Upper lobe of left lung (tissue), 6 donors: ENCODE measurements around the gene PRR7. TPM values are rescaled to one million over a fixed set of nuclear protein-coding genes. Genes with fewer than 3 reads are reported as not detected.

Experiments used
- ATAC-seq, 2 donors: fragments of 200-7000 bp; cut with Tn5 transposase; one replicate each; pipeline ENCODE4 v1.9.1; 2022; ENCODE audit warnings: mild to moderate bottlenecking in 2 of 2, moderate library complexity in 2 of 2; ENCODE audit not compliant: low FRiP score in 2 of 2
- DNase-seq, 2 donors: peaks; one replicate each; pipeline ENCODE4 v3.0.0-alpha.2; 2019 to 2020
- H3K27ac ChIP-seq, 4 donors: fragments of 200-600 bp; sonication (generic); one replicate each; pipeline ENCODE4 v1.5.1; 2016 to 2019
- H3K27me3 ChIP-seq, 4 donors: fragments of 200-600 bp; sonication (generic); one replicate each; pipeline ENCODE4 v1.5.1; 2017 to 2019
- H3K36me3 ChIP-seq, 4 donors: fragments of 200-600 bp; sonication (generic); one replicate each; pipeline ENCODE4 v1.5.1; 2016 to 2019
- H3K4me1 ChIP-seq, 4 donors: fragments of 200-600 bp; sonication (generic); one replicate each; pipeline ENCODE4 v1.5.1; 2018 to 2019
- H3K4me3 ChIP-seq, 4 donors: fragments of 200-600 bp; sonication (generic); one replicate each; pipeline ENCODE4 v1.5.1; 2017 to 2019; ENCODE audit warnings: mild to moderate bottlenecking in 2 of 4, moderate library complexity in 1 of 4
- H3K9me3 ChIP-seq, 4 donors: fragments of 200-600 bp; sonication (generic); one replicate each; pipeline ENCODE4 v1.5.1; 2018 to 2019
- EP300 ChIP-seq, 4 donors: sonication (generic); formaldehyde crosslinking; IDR thresholded peaks; one replicate each; pipeline ENCODE4 v1.5.1; 2017; ENCODE audit warnings: antibody characterized with exemption in 4 of 4, control low read depth in 2 of 4
- POLR2A ChIP-seq, 4 donors: fragments of 450-650 bp; IDR thresholded peaks; one replicate each; pipeline ENCODE4 v1.5.1; 2016 to 2017; ENCODE audit warnings: antibody characterized with exemption in 4 of 4, mild to moderate bottlenecking in 2 of 4
- POLR2AphosphoS5 ChIP-seq, 2 donors: sonication (generic); formaldehyde crosslinking; IDR thresholded peaks; one replicate each; pipeline ENCODE4 v1.5.1; 2017; ENCODE audit warnings: antibody characterized with exemption in 2 of 2
- WGBS, 2 donors: methylation state at CpG; one replicate each; pipeline ENCODE4 v1.1.5; 2017 to 2018; 5-methylcytosine and 5-hydroxymethylcytosine counted together
- total RNA-seq, 6 donors: library from RNA; depleted of rRNA in 4 of 6; stranded (reverse); fragments of >200 nt in 4 of 6; gene quantifications; one replicate each; pipeline versions ENCODE4 v1.1.0 to v1.2.1, GENCODE V29; 2016 to 2021
- TF ChIP-seq, protein P1 (sequence below), 6 experiments: fragments of 450-650 bp in 4 of 6; fragments of 200-600 bp in 2 of 6; sonication (generic) in 2 of 6; IDR thresholded peaks; one replicate each; pipeline ENCODE4 v1.5.1; 2016 to 2019; ENCODE audit warnings: antibody characterized with exemption in 6 of 6
- donor health status: DM: no; HTN: no; CAD: no; lungs with moderate emphysema.
- donor health status: DM: no; HTN: yes; CAD: no; lungs with severe emphysema.

PRR7 gene
- total RNA-seq, 6 donors from 2014 or later = 1.6 to 9.2 (median 3.4) TPM

- peaks cover 15 to 19% (median 16%) of the 10 kb centered on the region in 4 donors for H3K4me1 ChIP-seq
- TF ChIP-seq, protein P1, sequence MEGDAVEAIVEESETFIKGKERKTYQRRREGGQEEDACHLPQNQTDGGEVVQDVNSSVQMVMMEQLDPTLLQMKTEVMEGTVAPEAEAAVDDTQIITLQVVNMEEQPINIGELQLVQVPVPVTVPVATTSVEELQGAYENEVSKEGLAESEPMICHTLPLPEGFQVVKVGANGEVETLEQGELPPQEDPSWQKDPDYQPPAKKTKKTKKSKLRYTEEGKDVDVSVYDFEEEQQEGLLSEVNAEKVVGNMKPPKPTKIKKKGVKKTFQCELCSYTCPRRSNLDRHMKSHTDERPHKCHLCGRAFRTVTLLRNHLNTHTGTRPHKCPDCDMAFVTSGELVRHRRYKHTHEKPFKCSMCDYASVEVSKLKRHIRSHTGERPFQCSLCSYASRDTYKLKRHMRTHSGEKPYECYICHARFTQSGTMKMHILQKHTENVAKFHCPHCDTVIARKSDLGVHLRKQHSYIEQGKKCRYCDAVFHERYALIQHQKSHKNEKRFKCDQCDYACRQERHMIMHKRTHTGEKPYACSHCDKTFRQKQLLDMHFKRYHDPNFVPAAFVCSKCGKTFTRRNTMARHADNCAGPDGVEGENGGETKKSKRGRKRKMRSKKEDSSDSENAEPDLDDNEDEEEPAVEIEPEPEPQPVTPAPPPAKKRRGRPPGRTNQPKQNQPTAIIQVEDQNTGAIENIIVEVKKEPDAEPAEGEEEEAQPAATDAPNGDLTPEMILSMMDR (IDR thresholded peaks at IDR 0.05) = no peak
- TF ChIP-seq POLR2AphosphoS5 (IDR thresholded peaks at IDR 0.05) (no peak), EP300 (IDR thresholded peaks at IDR 0.05) (no peak), POLR2A (IDR thresholded peaks at IDR 0.05) (no peak)
- 85% methylated on average over 5 to 6 of the region's 6 CpGs for WGBS, 2 donors
Observed at GRCh38 chr5:177421062-177421798, 25.4 kb upstream of the PRR7 start.

GRCh38 chr5:177423671-177424070 is 22.9 kb upstream of the PRR7 start:
- no peak for TF ChIP-seq POLR2AphosphoS5 (IDR thresholded peaks at IDR 0.05)
- TF ChIP-seq POLR2A (IDR thresholded peaks at IDR 0.05) = no peak
- no peak for TF ChIP-seq EP300 (IDR thresholded peaks at IDR 0.05)
- TF ChIP-seq, protein P1 (IDR thresholded peaks at IDR 0.05) = no peak
- no peaks in the 10 kb centered on the region for H3K27me3 ChIP-seq
- no peaks in the 10 kb centered on the region for H3K36me3 ChIP-seq
- no peak overlapping the region for H3K4me3 ChIP-seq
- H3K9me3 ChIP-seq = no peaks in the 10 kb centered on the region
- no peak overlapping the region for H3K27ac ChIP-seq
- WGBS, 2 donors = 83 to 89% methylated on average over 2 of the region's 2 CpGs
- H3K4me1 ChIP-seq = peaks cover 23 to 27% (median 24%) of the 10 kb centered on the region in 4 donors
- no peak for ATAC-seq
- DNase-seq = no peak

More at GRCh38 chr5:177421062-177421798, 25.4 kb upstream of the PRR7 start:
- Histone ChIP-seq H3K4me3 (no peak overlapping the region), H3K9me3 (no peaks in the 10 kb centered on the region), H3K27ac (no peak overlapping the region), H3K27me3 (no peaks in the 10 kb centered on the region), H3K36me3 (no peaks in the 10 kb centered on the region)
- no peak for DNase-seq
- ATAC-seq = no peak

DNA sequence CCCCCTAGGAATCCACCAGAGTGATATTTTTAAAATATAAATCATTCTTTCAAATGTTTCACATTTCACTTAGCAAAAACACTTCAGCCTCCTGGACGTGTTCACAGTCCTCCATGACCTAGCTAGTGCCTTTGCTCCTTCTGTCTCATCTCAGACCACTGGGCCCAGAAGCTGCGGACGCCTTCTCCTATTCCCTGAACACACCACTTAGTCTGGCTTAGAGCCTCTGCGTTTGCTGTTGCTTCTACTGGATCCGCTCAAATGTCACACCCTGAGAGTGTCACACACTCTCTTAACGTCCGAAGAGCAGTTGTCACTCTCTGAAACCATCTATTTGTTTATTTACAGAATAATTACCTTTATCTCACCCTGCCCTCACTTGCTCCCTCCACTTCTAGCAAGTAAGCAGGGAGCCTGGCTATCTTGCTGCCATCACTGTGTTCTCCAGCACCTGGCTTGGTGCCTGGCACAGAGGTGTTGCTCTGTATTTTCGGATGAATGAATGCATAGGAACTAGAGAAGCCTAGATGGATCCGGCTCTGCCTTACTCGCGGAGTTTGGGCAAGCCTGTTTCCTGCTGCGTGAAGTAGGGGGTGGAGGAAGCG is 21.3 kb upstream of the PRR7 start:
- DNase-seq (no peak), ATAC-seq (peak in 1 of 2 donors; percentile 0)
- Histone ChIP-seq H3K36me3 (peaks cover 0 to 1% (median 0%) of the 10 kb centered on the region in 4 donors), H3K27ac (peak overlapping the region; percentile 91 to 94 (median 92)), H3K9me3 (no peaks in the 10 kb centered on the region), H3K4me3 (peak overlapping the region; percentile 36 to 89 (median 60)), H3K27me3 (no peaks in the 10 kb centered on the region), H3K4me1 (peaks cover 37 to 43% (median 40%) of the 10 kb centered on the region in 4 donors)
- 40 to 43% methylated on average over 13 of the region's 13 CpGs for WGBS, 2 donors
- no peak for TF ChIP-seq POLR2A (IDR thresholded peaks at IDR 0.05)
- TF ChIP-seq, protein P1 (IDR thresholded peaks at IDR 0.05) = no peak
- no peak for TF ChIP-seq POLR2AphosphoS5 (IDR thresholded peaks at IDR 0.05)
- TF ChIP-seq EP300 (IDR thresholded peaks at IDR 0.05) = no peak

- H3K4me1 ChIP-seq = peaks cover 43 to 50% (median 47%) of the 10 kb centered on the region in 4 donors
- ATAC-seq (peak; percentile 96 to 99), DNase-seq (peak; percentile 98 to 100)
- 0% methylated on average over 20 to 52 of the region's 52 CpGs for WGBS, 2 donors
- peak overlapping the region; percentile 36 to 89 (median 60) for H3K4me3 ChIP-seq
- no peaks in the 10 kb centered on the region for H3K27me3 ChIP-seq
- peak overlapping the region; percentile 91 to 94 (median 92) for H3K27ac ChIP-seq
- no peaks in the 10 kb centered on the region for H3K9me3 ChIP-seq
- peak; percentile 78 to 79 for TF ChIP-seq POLR2AphosphoS5 (IDR thresholded peaks at IDR 0.05)
- TF ChIP-seq POLR2A (IDR thresholded peaks at IDR 0.05) = peak in 3 of 4 donors; percentile 56 to 95 (median 58)
- TF ChIP-seq EP300 (IDR thresholded peaks at IDR 0.05) = no peak
- TF ChIP-seq, protein P1 (IDR thresholded peaks at IDR 0.05) = peak in 2 of 6 experiments; percentile 9 to 20
- peaks cover 0 to 8% (median 6%) of the 10 kb centered on the region in 4 donors for H3K36me3 ChIP-seq
Observed at GRCh38 chr5:177425801-177426565, 20.6 kb upstream of the PRR7 start.
